ENCODE data around the gene RTCA. TPM values are rescaled to one million over a fixed set of nuclear protein-coding genes. Genes with fewer than 3 reads are reported as not detected.
"Not testable (repeated sequence)": the region's sequence is repeated elsewhere in the genome, so short reads cannot be mapped to it uniquely, and the experiment has no call there.

RTCA gene
- total RNA-seq, 2 experiments from 2014 or later = 67.5 to 68.2 TPM

GRCh38 chr1:100321100-100321493 is 55.1 kb downstream of the RTCA start:
- peaks cover 9% of the 10 kb centered on the region for H3K36me3 Mint-ChIP-seq (ENCODE audit: low read depth)
- H3K4me3 Mint-ChIP-seq = no peak overlapping the region
- no peaks in the 10 kb centered on the region for H3K27me3 Mint-ChIP-seq
- H3K27ac Mint-ChIP-seq = no peak overlapping the region
- POLR2A ChIA-PET = no interaction called here
- H3K9me3 Mint-ChIP-seq = peaks cover 14% of the 10 kb centered on the region
- peaks cover 9% of the 10 kb centered on the region for H3K4me1 Mint-ChIP-seq
- CTCF ChIA-PET = no interaction called here
- no peak for DNase-seq

DNA sequence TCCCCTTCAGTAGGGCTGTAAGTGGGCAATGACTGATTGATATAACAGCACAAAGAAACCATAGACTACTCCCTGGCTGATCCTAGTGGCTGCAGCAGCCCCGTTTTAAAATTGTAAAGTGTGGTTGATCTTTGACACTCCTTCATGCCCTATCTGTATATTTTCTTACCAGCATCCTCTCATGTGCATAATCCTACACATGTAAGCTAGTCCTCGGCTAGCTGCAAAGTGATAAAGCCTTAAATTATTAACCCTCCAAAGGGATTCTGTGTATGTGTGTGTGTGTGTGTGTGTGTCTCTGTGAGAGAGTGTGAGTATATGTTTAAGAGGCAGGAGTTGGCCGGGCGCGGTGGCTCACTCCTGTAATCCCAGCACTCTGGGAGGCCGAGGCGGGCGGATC is 55.5 kb downstream of the RTCA start:
- Mint-ChIP-seq H3K27ac (no peak overlapping the region), H3K36me3 (ENCODE audit: low read depth) (peaks cover 9% of the 10 kb centered on the region), H3K4me3 (no peak overlapping the region), H3K9me3 (peaks cover 10% of the 10 kb centered on the region), H3K27me3 (no peaks in the 10 kb centered on the region), H3K4me1 (peaks cover 9% of the 10 kb centered on the region)
- no peak for DNase-seq
- CTCF ChIA-PET = no interaction called here
- POLR2A ChIA-PET = no interaction called here

DNA sequence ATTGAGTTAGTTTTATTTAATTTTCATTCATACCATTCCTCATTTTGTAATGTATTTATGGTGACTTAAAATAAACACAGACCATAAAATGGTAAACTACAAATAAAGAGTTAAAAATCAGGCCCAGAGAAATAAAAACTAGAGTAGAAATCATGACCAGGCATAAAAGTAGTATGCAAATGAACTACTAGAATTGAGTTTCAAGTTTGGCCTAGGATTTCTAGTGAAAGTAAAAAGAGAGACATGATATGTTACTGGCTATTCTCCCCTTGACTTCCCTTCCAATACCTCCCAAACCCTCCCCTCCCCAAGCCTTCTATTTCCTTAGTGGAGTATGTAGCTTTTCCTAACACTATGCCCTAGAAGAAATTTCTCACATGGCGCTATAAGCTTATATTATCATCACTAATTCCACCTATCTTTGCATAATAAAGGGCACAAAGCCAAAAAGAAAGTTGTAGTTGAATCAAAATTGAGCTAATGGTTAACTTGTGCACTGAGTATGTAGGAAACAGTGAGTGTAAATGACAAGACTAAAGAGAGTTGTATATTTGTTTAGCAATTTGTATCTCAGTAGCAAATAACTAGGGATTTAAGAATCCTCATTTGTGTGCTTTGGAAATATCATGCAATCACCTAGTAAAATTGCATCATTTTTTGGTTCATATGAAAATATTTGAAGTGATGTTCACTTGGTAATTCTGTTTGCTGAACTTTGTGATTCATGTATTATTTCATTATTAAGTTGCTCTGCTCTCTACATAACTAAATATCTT is 56.6 kb downstream of the RTCA start:
- peaks cover 10% of the 10 kb centered on the region for H3K9me3 Mint-ChIP-seq
- ChIA-PET CTCF (interaction anchor here (0.6 kb wide), 1 partner anchor 271 kb away, joined by 4 read pairs; no protein-coding TSS in a partner anchor), POLR2A (interaction anchor here (1.7 kb wide), 1 partner anchor 56 kb away, joined by 4 read pairs; the partner anchor contains the start of gene RTCA)
- H3K4me3 Mint-ChIP-seq = no peak overlapping the region
- no peak overlapping the region for H3K27ac Mint-ChIP-seq
- no peaks in the 10 kb centered on the region for H3K27me3 Mint-ChIP-seq
- peaks cover 8% of the 10 kb centered on the region for H3K36me3 Mint-ChIP-seq (ENCODE audit: low read depth)
- no peak for DNase-seq
- peaks cover 9% of the 10 kb centered on the region for H3K4me1 Mint-ChIP-seq

GRCh38 chr1:100323419-100324106 is 57.5 kb downstream of the RTCA start:
- peaks cover 9% of the 10 kb centered on the region for H3K4me1 Mint-ChIP-seq

GRCh38 chr1:100325415-100326324 is 59.7 kb downstream of the RTCA start:
- Mint-ChIP-seq H3K4me1 (peaks cover 9% of the 10 kb centered on the region), H3K36me3 (ENCODE audit: low read depth) (no peaks in the 10 kb centered on the region), H3K9me3 (peaks cover 2% of the 10 kb centered on the region), H3K27me3 (no peaks in the 10 kb centered on the region), H3K4me3 (no peak overlapping the region), H3K27ac (no peak overlapping the region)
- no peak for DNase-seq
- ChIA-PET CTCF (no interaction called here), POLR2A (no interaction called here)

More at GRCh38 chr1:100323419-100324106, 57.5 kb downstream of the RTCA start:
- no peaks in the 10 kb centered on the region for H3K27me3 Mint-ChIP-seq
- DNase-seq = no peak
- CTCF ChIA-PET = no interaction called here
- H3K9me3 Mint-ChIP-seq = peaks cover 10% of the 10 kb centered on the region
- no peak overlapping the region for H3K27ac Mint-ChIP-seq
- POLR2A ChIA-PET = interaction anchor here (0.7 to 1.7 kb wide), 2 partner anchors 57 to 738 kb away, joined by 3 to 4 read pairs; partner anchors contain the start of gene RTCA
- H3K4me3 Mint-ChIP-seq = no peak overlapping the region
- H3K36me3 Mint-ChIP-seq (ENCODE audit: low read depth) = peaks cover 6% of the 10 kb centered on the region

GRCh38 chr1:100326325-100326670 is 60.3 kb downstream of the RTCA start:
- CTCF ChIA-PET; H3K36me3 Mint-ChIP-seq (ENCODE audit: low read depth); POLR2A ChIA-PET; H3K4me1 Mint-ChIP-seq; H3K27ac Mint-ChIP-seq; H3K9me3 Mint-ChIP-seq; H3K4me3 Mint-ChIP-seq; DNase-seq; H3K27me3 Mint-ChIP-seq: not testable (repeated sequence)

GRCh38 chr1:100328133-100328532 is 62.1 kb downstream of the RTCA start:
- POLR2A ChIA-PET = no interaction called here
- Mint-ChIP-seq H3K4me3 (no peak overlapping the region), H3K27ac (no peak overlapping the region), H3K9me3 (no peaks in the 10 kb centered on the region), H3K36me3 (ENCODE audit: low read depth) (no peaks in the 10 kb centered on the region), H3K27me3 (no peaks in the 10 kb centered on the region), H3K4me1 (peaks cover under 1% of the 10 kb centered on the region)
- DNase-seq = no peak
- CTCF ChIA-PET = no interaction called here

DNA sequence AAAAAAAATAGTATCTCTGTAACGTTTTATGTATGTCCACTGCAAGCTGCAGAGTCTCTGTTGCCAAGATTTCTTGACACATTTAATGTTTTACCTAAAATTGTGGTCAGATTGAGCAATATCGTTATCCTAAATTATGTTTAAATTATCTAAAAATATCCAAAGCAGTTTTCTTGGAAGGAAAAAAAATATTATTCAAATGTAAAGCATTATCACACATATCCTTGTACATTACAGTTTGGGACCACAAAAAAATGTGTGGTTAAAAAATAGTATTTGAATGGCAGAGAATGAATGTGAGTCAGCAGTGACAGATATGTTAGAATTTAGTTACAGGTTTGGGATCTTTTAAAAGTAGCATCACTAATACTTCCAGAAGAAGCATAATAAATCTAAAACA is 65.1 kb downstream of the RTCA start:
- DNase-seq; H3K27me3 Mint-ChIP-seq; H3K4me3 Mint-ChIP-seq; H3K4me1 Mint-ChIP-seq; H3K9me3 Mint-ChIP-seq; H3K36me3 Mint-ChIP-seq (ENCODE audit: low read depth); H3K27ac Mint-ChIP-seq; POLR2A ChIA-PET; CTCF ChIA-PET: not testable (repeated sequence)

DNA sequence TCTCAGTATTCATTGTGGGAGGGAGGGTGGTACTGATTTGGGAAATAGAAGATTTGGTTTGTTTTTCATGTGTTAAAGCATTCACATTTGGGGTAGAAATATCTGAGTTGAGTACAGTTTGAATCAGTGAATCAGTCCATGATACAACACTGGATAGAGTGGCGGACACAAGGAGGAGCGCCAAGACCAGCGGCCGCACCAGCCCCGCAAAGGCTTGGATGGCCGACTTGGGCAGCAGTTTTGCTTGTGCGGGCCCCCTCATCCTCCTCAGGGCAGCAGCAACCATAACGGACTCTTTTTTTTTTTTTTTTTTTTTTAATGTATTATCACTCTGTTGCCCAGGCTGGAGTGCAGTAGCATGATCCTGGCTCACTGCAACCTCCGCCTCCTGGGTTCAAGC is 66.3 kb downstream of the RTCA start:
- DNase-seq = no peak
- Mint-ChIP-seq H3K9me3 (no peaks in the 10 kb centered on the region), H3K27me3 (no peaks in the 10 kb centered on the region), H3K36me3 (ENCODE audit: low read depth) (no peaks in the 10 kb centered on the region), H3K4me1 (no peaks in the 10 kb centered on the region), H3K27ac (no peak overlapping the region), H3K4me3 (no peak overlapping the region)
- ChIA-PET POLR2A (no interaction called here), CTCF (no interaction called here)

GRCh38 chr1:100335436-100335835 is 69.4 kb downstream of the RTCA start:
- no peak for DNase-seq
- POLR2A ChIA-PET = no interaction called here
- Mint-ChIP-seq H3K4me3 (no peak overlapping the region), H3K27ac (no peak overlapping the region), H3K27me3 (peaks cover 6% of the 10 kb centered on the region), H3K4me1 (no peaks in the 10 kb centered on the region), H3K9me3 (no peaks in the 10 kb centered on the region), H3K36me3 (ENCODE audit: low read depth) (no peaks in the 10 kb centered on the region)
- CTCF ChIA-PET = no interaction called here

- CTCF ChIA-PET, H3K27ac Mint-ChIP-seq, H3K4me1 Mint-ChIP-seq: not testable (repeated sequence)
These were observed 71.9 kb downstream of the RTCA start for GRCh38 chr1:100337878-100338277.

DNA sequence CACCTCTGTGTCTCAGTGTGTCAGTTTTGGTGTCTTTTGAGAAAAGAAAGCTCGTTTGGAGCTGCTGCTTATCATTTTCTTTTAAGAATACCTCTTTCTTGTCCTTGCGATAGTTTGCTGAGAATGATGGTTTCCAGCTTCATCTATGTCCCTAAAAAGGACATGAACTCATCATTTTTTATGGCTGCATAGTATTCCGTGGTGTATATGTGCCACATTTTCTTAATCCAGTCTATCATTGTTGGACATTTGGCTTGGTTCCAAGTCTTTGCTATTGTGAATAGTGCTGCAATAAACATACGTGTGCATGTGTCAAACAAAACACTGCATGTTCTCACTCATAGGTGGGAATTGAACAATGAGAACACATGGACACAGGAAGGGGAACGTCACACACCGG is 73.7 kb downstream of the RTCA start:
- POLR2A ChIA-PET; H3K36me3 Mint-ChIP-seq (ENCODE audit: low read depth); H3K27ac Mint-ChIP-seq; H3K9me3 Mint-ChIP-seq; H3K4me3 Mint-ChIP-seq; DNase-seq; H3K4me1 Mint-ChIP-seq; H3K27me3 Mint-ChIP-seq: not testable (repeated sequence)
- CTCF ChIA-PET = interaction anchor here (0.7 kb wide), 1 partner anchor 159 kb away, joined by 3 read pairs; no protein-coding TSS in a partner anchor

More at GRCh38 chr1:100337878-100338277, 71.9 kb downstream of the RTCA start:
- H3K4me3 Mint-ChIP-seq; POLR2A ChIA-PET; H3K27me3 Mint-ChIP-seq; H3K36me3 Mint-ChIP-seq (ENCODE audit: low read depth); DNase-seq; H3K9me3 Mint-ChIP-seq: not testable (repeated sequence)

DNA sequence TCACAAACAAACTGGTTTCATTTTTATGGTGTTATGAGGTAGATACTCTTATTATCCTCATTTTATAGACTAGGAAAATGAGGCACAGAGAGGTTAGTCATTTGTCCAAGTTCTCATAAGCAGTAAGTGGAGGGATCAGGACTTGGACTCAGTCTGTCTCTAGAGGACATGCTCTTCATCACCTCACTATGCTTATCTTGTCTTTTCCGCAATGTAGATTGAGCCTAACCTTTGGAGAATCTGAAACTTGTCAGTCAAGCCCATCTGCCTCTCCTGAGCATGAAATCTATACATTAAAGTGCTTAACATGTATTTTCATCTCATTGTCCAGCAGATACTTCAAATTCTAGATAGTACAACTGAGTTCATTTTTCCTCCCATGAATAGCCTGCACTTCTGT is 74.5 kb downstream of the RTCA start:
- Mint-ChIP-seq H3K4me1 (no peaks in the 10 kb centered on the region), H3K27ac (no peak overlapping the region), H3K36me3 (ENCODE audit: low read depth) (no peaks in the 10 kb centered on the region), H3K4me3 (no peak overlapping the region), H3K27me3 (peaks cover 8% of the 10 kb centered on the region), H3K9me3 (no peaks in the 10 kb centered on the region)
- ChIA-PET POLR2A (no interaction called here), CTCF (no interaction called here)
- DNase-seq = no peak
